Sigmoid colon (tissue), 7 donors: Measurements from ENCODE around the gene SHISAL1. TPM values are rescaled to one million over a fixed set of nuclear protein-coding genes. Genes with fewer than 3 reads are reported as not detected.

ENCODE experiments used
- DNase-seq: peaks from one replicate; pipeline ENCODE4 v3.0.0-alpha.2; 2019
- H3K27ac ChIP-seq, 4 donors: fragments of 200-600 bp; sonication (generic); one replicate each; pipeline ENCODE4 v1.5.1; 2016 to 2019; ENCODE audit warnings: mild to moderate bottlenecking in 1 of 4
- H3K27me3 ChIP-seq, 3 donors: fragments of 200-600 bp; sonication (generic); one replicate each; pipeline ENCODE4 v1.5.1; 2019; ENCODE audit warnings: mild to moderate bottlenecking in 1 of 3
- H3K36me3 ChIP-seq, 4 donors: fragments of 200-600 bp; sonication (generic); one replicate each; pipeline ENCODE4 v1.5.1; 2016 to 2019
- H3K4me1 ChIP-seq, 4 donors: fragments of 200-600 bp; sonication (generic); one replicate each; pipeline ENCODE4 v1.5.1; 2017 to 2019
- H3K4me3 ChIP-seq, 4 donors: fragments of 200-600 bp; sonication (generic); one replicate each; pipeline ENCODE4 v1.5.1; 2017 to 2019; ENCODE audit warnings: mild to moderate bottlenecking in 2 of 4, moderate library complexity in 1 of 4
- H3K9me3 ChIP-seq, 4 donors: fragments of 200-600 bp in 3 of 4; sonication (generic) in 3 of 4; one replicate each; pipeline versions ENCODE4 v1.5.1 to v1.6.1; 2013 to 2019
- CTCF ChIP-seq, 4 experiments: fragments of 450-650 bp in 3 of 4; fragments of 200-600 bp in 1 of 4; IDR thresholded peaks; one replicate each; pipeline ENCODE4 v1.5.1; 2016 to 2019; ENCODE audit warnings: antibody characterized with exemption in 4 of 4, mild to moderate bottlenecking in 3 of 4, moderate library complexity in 2 of 4
- EP300 ChIP-seq, 4 donors: sonication (generic); formaldehyde crosslinking; IDR thresholded peaks; one replicate each; pipeline ENCODE4 v1.6.1; 2017; ENCODE audit warnings: antibody characterized with exemption in 4 of 4
- POLR2A ChIP-seq, 2 donors: fragments of 450-650 bp; IDR thresholded peaks; one replicate each; pipeline ENCODE4 v1.6.1; 2016; ENCODE audit warnings: antibody characterized with exemption in 2 of 2, mild to moderate bottlenecking in 2 of 2, moderate library complexity in 2 of 2
- POLR2AphosphoS5 ChIP-seq, 4 donors: sonication (generic); formaldehyde crosslinking; IDR thresholded peaks; one replicate each; pipeline ENCODE4 v1.6.1; 2017; ENCODE audit warnings: antibody characterized with exemption in 4 of 4
- WGBS, 2 donors: extraction: QIAGEN DNeasy Blood & Tissue Kit; methylation state at CpG; one replicate each; pipeline ENCODE4 v1.1.7; 2013; 5-methylcytosine and 5-hydroxymethylcytosine counted together
- intact Hi-C: fragments of 100-400 bp; cut with DNase I; formaldehyde crosslinking; loops from one replicate; pipeline ENCODE4 v1.15.1; 2023
- polyA plus RNA-seq, 3 donors: library from polyadenylated mRNA; stranded (reverse); fragments of 200-250 nt; gene quantifications; one replicate each; pipeline ENCODE4 v1.2.3, GENCODE V29; 2013
- total RNA-seq, 4 donors: library from RNA; depleted of rRNA; stranded (reverse); fragments of >200 nt; gene quantifications; one replicate each; pipeline ENCODE4 v1.1.0, GENCODE V29; 2016
- donor health status: healthy with polysubstance abuse.
- donor health status: Bipolar disorder and iron deficiency.
- donor health status: healthy.

The SHISAL1 gene
- total and polyA plus RNA-seq, 7 donors = 0.23 to 32.4 (median 20.7) TPM

- 46 to 57% methylated on average over 16 of the region's 16 CpGs for WGBS, 2 donors
- H3K27ac ChIP-seq = peak overlapping the region; percentile 79 to 98 (median 92)
- H3K27me3 ChIP-seq = no peaks in the 10 kb centered on the region
- no peaks in the 10 kb centered on the region for H3K36me3 ChIP-seq
- H3K9me3 ChIP-seq = no peaks in the 10 kb centered on the region
- H3K4me3 ChIP-seq = peak overlapping the region in 1 of 4 donors; percentile 49
- TF ChIP-seq POLR2AphosphoS5 (IDR thresholded peaks at IDR 0.05) (peak in 3 of 4 donors; percentile 18 to 63 (median 50)), CTCF (IDR thresholded peaks at IDR 0.05) (no peak)
- intact Hi-C loops = loop anchor here (5.0 to 10.0 kb wide), 3 partner anchors 164 to 222 kb away; partner anchors contain the start of gene RTL6
- peaks cover 0 to 100% (median 96%) of the 10 kb centered on the region in 4 donors for H3K4me1 ChIP-seq
- peak; percentile 84 for DNase-seq
Observed at GRCh38 chr22:44309137-44309536, 3.6 kb downstream of the SHISAL1 start.

GRCh38 chr22:44307509-44308169, 5.1 kb downstream of the SHISAL1 start:
- intact Hi-C loops = loop anchor here (5.0 to 10.0 kb wide), 3 partner anchors 163 to 220 kb away; partner anchors contain the start of gene RTL6
- no peak overlapping the region for H3K4me3 ChIP-seq
- no peaks in the 10 kb centered on the region for H3K27me3 ChIP-seq
- TF ChIP-seq EP300 (IDR thresholded peaks at IDR 0.05) (peak in 2 of 4 donors; percentile 47 to 84), CTCF (IDR thresholded peaks at IDR 0.05) (no peak), POLR2A (IDR thresholded peaks at IDR 0.05) (no peak), POLR2AphosphoS5 (IDR thresholded peaks at IDR 0.05) (peak in 3 of 4 donors; percentile 73 to 86 (median 74))
- H3K9me3 ChIP-seq = no peaks in the 10 kb centered on the region
- H3K4me1 ChIP-seq = peaks cover 0 to 92% (median 89%) of the 10 kb centered on the region in 4 donors
- peak; percentile 90 for DNase-seq
- WGBS, 2 donors = 63 to 72% methylated on average over 20 of the region's 20 CpGs
- peak overlapping the region; percentile 79 to 98 (median 92) for H3K27ac ChIP-seq
- no peaks in the 10 kb centered on the region for H3K36me3 ChIP-seq

GRCh38 chr22:44305888-44306287, 6.9 kb downstream of the SHISAL1 start:
- Histone ChIP-seq H3K27ac (peak overlapping the region; percentile 79 to 98 (median 92)), H3K4me3 (no peak overlapping the region), H3K36me3 (no peaks in the 10 kb centered on the region), H3K9me3 (no peaks in the 10 kb centered on the region), H3K27me3 (no peaks in the 10 kb centered on the region), H3K4me1 (peaks cover 0 to 74% (median 71%) of the 10 kb centered on the region in 4 donors)
- DNase-seq = peak; percentile 90
- intact Hi-C loops = loop anchor here (5.0 to 10.0 kb wide), 3 partner anchors 161 to 219 kb away; partner anchors contain the start of gene RTL6
- WGBS, 2 donors = 77 to 86% methylated on average over 10 of the region's 10 CpGs
- TF ChIP-seq POLR2A (IDR thresholded peaks at IDR 0.05) (no peak), EP300 (IDR thresholded peaks at IDR 0.05) (peak in 2 of 4 donors; percentile 37 to 54), CTCF (IDR thresholded peaks at IDR 0.05) (no peak), POLR2AphosphoS5 (IDR thresholded peaks at IDR 0.05) (peak in 3 of 4 donors; percentile 33 to 70 (median 46))

- 71 to 81% methylated on average over 13 of the region's 13 CpGs for WGBS, 2 donors
- no peak for DNase-seq
- intact Hi-C loops = loop anchor here (5.0 to 10.0 kb wide), 3 partner anchors 161 to 218 kb away; partner anchors contain the start of gene RTL6
- H3K36me3 ChIP-seq = no peaks in the 10 kb centered on the region
- H3K27ac ChIP-seq = peak overlapping the region; percentile 79 to 98 (median 92)
- H3K27me3 ChIP-seq = no peaks in the 10 kb centered on the region
- no peak for TF ChIP-seq POLR2AphosphoS5 (IDR thresholded peaks at IDR 0.05)
- no peak for TF ChIP-seq POLR2A (IDR thresholded peaks at IDR 0.05)
- no peak for TF ChIP-seq CTCF (IDR thresholded peaks at IDR 0.05)
- no peaks in the 10 kb centered on the region for H3K9me3 ChIP-seq
- no peak overlapping the region for H3K4me3 ChIP-seq
- peaks cover 0 to 70% (median 67%) of the 10 kb centered on the region in 4 donors for H3K4me1 ChIP-seq
Observed at GRCh38 chr22:44305455-44305854, 7.3 kb downstream of the SHISAL1 start.
